Fibroblast of skin of scalp (primary cell): ENCODE results near the gene UNCX.

ENCODE experiments used
- DNase-seq: peaks from one replicate; pipeline ENCODE4 v3.0.0-alpha.2; 2013

UNCX gene

DNA sequence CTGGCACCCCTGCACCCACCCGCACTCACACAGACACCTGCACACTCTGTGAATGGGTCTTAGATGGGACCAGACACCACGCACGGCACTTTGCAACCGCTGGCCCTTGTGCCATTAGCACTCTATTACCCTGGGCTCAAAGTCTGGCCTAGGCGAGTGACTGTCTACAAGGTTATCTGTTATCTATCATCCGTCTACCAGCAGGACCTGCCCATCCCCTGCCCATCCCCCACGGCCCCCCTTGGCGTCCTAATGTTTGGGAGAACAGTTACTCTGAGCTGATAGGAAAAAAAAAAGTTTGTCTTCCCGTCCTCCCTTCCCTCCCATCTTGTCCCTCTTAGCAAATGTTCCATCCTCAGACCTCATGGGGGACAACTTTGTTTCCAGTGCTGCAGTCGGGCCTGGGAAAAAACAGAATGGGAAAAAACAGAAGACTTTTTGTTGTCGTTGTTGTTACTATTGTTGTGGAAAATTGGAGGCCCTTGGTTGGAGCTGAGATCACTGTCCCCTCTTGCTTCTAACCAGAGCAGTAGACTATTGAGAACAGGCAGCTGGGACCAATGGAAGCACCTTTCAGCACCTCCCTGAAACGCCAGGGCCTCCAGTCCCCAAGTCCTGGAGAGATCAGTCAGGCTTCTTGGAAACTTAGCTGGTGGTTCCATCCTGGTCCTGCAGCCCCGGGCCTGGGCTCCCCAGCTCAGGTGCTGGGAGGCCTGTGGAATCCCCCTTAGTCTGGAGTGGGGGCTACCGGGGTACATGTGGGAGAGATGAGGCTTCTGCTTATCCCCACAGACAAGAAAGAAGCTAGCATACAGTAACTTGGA is 12.2 kb downstream of the UNCX start:
- DNase-seq: no peak

DNA sequence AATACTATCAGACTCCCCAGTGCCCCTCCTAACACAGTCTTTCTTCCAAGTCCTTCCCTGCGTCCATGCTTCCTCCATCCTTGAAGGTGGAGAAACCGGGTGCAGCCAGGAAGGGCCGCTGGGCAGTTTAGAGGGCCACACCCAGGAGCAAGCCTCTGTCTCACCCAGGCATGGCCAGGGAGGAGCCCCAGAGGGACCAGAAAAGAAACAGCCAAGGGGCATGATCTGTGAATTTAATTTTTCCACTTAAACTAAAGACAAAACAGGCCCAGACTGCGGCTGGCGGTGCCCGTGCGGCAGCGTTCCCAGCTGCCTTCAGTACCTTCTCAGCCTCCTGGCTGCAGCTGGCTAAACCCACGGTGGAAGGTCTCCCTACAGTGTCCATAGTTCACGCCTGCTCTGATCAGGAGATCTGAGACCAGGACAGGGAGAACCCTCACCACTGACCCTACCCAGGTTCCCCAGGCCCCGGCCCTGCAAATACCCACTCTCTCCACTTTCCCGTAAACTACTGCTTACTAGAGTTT is 12.9 kb downstream of the UNCX start:
- DNase-seq: no peak

DNA sequence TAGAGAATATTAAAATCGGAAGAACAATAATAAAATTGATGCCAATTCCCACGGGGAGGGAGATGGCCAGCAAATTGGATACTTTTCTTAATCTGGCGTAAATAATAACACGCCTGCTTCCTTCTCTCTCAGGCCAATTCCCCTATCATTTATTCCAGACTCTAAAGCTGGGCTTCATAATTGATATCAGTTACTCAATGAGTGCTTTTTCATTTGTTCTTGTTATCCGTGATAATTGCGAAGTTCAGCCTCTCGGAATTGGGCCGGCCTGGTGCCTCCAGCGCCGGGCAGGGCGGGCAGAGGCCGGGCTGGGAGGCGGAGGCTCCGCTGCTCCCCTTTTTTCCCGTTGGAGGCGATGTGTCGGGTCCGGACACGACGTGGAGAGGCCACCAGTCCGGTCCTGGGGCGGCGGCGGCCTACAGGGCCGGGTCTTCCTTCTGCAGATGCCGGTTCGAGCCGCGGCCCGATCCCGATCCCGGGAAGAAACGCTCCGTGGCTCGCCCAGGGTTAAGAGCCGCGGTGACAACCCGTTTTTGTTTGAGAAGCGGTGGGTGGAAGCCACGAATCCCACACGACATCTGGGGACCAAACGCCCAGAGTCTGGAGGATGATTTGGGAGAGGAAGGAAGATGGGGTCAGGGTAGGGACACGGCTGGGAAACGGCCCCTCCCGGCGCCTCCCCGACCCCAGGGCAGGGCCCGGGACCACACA is 13.6 kb downstream of the UNCX start:
- DNase-seq: no peak

DNA sequence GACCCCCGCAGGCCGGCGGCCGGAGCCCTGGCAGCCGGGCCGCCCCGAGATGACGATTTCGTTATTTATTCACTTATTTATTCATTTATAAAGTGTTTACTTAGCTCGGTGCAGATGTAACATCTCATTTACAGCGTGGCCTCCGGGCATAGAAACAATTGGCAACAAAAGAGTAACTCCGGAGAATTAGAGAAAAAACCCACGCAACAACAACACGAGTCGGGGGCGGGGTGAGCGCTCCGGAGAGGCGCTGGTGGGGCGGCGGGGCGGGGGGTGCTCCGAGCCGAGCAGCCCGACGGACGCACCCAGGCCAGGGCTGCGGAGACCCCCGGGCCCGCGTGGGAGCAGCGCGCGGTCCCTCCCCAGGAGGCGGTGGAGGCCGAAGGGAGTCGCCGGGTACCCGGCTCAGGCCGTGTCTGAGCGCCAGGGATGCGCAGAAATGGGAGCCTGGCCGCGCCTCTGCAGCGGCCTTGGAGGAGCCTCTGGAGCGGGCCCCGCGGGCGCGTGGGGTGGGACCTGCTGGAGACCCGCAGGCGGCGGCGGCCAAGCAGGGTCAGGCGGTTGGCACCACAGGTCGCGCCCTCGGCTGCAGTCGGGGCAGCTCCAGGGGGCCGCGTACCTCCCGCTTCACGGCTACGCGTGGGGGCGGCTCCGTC is 14.3 kb downstream of the UNCX start:
- no peak for DNase-seq

DNA sequence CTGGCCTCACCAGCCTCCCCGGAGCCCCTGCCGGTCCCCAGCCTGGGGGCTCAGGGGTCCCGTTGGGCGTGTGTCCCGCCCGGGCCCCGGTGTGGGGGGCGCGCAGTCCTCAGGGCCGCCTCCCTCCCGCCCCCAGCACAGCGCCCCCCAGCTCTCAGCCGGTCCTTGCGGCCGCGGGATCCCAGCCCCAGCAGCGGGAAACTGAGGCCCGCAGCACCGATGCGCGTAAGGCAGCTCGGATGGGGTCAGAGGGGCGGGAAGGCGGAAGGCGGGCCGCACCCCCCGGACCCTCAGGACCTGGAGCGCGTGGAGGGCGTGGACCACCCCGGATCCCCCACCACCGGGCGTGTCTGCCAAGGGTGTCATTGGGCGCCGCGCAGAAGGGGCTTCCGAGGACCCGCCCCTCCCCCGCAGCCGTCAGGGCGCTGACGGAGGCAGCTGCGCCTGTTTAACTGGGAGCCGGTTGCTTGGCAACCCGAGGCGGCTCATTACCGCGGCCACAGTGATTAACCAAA is 14.9 kb downstream of the UNCX start:
- no peak for DNase-seq

DNA sequence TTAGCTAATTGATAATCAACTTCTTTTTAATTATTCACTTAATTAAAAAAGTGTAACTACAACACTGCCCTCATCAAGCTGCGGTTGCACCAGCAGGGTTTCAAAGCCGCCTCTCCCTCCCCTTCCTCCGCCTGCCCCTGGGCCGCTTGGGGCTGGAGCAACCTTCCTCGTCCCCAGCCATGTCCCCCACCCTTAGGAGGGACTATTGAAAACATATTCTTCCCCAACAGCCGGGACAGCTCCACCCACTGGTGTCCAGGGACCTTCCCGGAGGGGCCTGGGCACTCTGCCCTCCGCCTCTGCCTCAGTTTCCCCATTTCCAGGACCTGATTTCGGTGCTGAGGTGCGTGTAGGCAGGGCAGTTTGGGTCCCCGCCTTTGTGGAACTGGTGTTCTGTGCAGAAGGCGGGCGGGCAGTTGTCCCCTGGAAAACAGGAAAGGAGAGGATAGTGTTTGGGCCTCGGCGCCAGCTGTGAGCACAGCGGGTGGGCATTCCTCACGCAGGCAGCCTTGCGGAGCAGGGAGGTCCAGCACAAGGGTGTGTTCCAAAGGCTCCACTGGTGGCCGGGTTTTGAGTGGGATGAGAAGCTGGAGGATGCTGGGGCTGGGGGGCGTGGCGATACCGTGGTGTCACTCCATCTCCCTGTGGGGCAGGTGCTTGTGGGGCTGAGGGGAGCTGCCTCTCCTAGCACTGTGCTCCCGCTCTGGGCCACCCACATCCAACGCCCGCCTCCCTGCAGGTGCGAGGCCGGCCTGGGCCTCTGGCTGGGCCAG is 15.7 kb downstream of the UNCX start:
- DNase-seq: peak; percentile 13

DNA sequence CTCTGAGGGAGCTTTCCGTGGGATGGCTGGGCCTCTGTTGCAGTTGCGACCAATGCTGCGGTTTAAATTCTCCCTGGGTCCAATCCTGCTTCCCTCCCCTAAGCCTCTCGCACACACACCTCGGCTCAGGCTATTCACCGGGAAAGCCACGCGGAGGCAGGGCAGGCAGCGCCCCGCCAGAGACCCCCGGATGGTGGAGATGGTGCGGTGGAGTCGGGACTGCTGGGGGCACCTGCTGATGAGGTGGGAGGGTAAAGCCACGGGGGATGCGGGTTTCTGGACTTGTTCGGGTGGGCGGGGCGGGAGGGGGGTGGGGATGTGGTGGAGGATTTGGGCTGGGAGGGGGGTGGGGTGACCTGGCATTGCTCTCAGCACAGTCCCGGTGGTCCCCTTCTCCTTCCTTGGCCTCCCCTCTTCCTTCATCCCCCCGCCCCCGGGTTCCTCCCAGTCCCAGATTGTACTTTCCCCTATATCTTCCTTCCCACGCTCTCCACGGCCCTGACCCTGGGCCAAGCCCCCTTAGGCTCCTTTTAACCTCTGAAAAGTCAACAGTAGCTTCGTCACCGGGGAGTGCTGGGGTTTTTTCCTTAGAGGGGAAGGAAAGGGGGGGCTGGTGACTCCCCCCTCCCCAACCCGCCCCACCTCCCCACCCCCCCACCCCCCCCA is 16.4 kb downstream of the UNCX start:
- no peak for DNase-seq

DNA sequence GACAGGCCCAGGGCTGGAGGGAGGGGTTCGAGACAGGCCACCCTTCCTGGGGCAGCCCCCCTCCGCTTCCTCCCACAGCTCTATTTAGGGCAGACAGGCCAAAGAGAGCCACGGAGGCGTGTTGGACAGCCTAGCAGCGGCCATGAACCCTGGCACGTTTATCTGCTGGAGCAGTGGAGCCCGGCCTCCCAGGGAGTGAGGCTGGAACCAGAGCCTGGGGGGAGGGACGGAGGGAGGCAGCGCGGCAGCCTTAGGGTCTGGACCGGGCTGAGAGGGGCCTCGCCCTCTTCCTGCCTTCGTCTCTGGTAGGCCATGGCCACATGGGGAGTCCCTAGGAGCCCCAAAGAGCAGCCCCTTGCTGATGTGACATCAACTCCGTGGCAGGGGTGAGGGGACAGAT is 17.1 kb downstream of the UNCX start:
- no peak for DNase-seq

DNA sequence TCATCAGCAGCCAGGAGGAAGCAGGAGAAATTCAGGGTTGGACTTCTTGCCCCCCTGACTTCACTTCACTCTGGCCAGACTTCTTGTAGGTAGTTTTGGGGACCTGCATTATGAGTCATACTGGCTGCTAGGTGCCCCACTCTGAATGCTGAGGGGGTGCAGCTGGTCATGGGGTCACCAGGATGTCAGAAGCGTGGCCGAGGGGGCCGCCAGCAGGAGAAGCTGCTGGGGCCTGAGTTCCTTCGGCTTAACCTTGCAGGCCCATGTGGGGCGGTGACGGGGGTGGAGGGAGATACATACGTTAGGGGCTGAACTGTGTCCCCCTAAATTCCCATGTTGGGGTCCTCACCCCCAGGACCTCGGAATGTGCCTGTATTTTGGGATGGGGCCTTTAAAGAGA is 18.2 kb downstream of the UNCX start:
- DNase-seq: no peak

DNA sequence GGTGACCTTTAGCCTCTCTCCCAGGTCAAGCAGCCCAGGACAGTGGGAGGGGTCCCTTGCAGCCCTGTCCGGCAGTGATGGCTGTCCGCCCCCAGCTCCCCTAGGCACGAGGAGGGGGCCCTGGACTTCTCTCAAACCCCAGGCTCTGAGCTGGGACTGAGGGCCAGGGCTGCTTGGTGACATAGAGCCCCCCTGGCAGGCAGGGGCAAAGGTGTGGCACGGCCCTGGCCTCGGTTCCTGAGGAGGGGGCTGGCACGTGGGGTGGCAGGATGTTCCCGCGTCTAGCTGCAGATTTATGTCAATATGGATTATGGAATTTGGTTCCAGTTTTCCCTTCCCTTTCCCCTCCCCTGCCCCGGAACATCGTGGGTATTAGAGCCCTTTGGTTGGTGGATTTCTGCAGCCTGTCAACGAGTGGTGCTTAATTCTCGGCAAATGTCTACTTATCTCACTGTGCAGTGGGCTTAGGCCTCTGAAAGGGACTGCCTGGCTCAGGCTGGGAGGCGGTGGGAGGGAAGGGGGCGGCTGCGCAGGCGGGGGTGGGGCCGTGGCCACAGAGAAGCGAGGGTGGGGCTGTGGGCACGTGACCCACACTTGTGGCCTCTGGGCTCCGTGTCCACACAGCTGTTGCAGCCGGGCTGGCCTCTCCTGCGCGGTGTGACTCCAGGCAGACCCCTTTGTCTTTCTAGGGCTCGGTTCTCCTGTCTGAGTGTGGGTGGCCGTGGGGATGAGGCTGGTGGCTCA is 19.3 kb downstream of the UNCX start:
- DNase-seq: no peak

DNA sequence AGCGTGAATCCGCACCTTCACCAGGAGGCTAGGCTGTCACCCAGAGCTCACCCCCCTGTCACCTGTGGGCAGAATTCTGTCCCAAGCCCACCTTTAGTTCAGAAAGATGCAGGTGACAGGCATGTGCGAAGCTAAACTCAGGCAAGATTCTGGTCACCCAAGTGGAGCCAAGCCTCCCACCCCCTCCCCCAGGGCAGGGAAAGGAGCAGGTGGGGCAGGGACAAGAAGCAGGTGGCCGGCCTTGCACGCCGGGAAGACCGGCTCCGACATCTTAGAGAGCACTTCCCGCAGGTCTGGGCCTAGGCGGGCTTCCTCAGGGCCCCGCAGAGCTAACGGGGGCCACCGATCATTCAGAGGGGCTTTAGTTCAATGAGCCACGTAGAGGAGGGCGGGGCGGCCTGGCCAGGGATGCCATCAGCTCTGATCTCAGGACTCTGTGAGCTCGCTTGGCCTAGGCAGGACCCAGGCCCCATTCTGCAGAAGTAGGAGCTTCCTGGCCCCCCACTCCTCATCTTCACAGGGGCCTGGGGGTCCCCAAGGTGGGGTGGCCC is 19.9 kb downstream of the UNCX start:
- no peak for DNase-seq

DNA sequence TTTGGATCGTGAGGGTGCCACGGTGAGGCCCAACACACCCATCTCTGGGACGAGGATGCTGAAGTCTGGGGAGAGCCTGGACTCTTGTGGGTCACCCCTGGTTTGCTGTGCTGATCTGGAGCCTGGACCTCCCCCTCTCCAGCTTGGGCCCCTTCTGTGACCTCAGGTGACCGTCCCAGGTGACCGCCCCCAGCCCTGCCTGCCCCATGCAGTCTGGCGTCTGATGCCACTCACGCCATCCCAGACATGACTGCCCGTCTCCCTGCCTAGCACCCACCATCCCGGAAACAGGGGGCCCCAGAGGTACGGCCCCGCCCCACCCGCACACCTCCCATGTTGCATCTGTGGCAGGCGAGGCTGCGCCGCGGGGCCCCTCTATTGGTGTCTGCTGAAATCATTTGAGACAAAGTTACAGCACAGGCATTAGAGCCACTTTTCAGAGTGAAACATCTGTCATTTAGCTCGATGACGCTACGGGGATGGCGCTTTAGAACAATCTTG is 21.1 kb downstream of the UNCX start:
- DNase-seq: no peak

DNA sequence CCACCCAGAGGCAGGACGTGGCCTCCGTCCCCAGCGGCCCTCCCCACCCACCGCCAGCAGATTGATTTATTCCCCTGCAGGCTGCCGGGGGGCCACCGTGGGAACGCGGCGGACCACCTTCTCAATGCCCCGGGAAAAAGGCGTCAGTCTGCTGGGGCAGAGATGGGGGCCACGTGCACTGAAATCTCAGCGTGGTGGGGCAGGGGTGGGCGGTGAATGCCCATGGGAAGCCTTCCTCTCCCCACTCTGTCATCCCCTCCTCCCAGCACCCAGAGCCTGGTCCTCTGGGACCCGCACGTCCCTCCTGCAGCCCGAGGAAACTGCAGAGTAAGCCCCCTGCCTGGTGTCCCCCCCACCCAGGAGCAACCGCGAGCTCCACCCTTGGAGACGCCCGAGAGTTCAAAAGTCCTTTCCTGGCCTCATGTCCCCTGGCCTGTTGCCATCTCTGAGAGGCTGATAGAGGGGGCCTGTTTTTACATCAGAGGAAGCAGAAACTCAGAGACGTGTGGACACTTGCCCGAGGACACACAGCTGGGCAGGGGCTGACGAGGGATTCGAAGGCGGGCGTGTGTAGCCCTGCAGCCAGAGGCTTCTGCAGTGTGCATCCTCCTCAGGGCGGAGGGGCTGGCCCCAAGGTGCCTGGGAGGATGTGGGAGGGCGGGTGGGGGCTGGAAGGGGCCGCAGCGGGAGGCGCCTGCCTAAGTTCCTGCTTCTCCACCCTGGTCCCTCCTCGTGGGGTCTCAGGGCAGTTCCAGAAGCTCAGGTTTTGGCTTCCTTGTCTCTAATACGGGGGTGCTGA is 21.8 kb downstream of the UNCX start:
- no peak for DNase-seq

DNA sequence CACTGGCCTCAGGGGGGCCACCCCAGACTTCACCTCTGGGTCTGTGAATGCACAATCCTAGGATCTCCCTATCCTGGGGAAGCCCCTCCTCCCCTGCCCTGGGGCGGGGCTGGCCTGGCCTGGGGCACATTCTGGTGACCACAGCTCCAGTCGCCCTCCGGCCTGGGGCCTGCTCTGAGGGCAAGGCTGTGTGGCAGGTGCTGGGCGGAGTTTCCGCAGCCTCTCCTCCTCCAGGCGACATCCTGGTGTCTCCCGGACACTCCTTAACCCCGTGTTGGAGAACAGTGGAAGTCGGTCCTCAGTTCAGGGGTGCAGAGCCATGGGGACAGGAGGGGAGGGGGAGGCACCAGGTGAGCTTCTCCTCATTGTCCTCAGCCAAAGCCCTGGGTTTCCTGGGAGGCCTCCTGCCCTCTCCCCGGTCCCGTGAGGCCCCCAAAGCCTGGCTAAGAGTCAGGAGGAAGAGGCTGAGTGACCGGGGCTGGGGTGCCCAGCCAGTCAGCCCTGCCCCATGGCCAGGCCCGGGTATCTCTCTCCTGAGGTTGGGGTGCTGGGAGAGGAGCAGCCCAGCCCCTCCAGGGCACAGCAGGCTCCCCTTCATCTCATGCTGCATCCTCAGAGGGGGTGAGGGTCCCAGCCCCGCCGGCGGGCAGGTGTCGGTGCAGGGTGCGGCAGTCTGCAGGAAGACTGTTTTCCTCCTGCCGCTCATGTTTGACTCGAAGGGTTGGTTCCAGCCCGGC is 22.6 kb downstream of the UNCX start:
- no peak for DNase-seq

DNA sequence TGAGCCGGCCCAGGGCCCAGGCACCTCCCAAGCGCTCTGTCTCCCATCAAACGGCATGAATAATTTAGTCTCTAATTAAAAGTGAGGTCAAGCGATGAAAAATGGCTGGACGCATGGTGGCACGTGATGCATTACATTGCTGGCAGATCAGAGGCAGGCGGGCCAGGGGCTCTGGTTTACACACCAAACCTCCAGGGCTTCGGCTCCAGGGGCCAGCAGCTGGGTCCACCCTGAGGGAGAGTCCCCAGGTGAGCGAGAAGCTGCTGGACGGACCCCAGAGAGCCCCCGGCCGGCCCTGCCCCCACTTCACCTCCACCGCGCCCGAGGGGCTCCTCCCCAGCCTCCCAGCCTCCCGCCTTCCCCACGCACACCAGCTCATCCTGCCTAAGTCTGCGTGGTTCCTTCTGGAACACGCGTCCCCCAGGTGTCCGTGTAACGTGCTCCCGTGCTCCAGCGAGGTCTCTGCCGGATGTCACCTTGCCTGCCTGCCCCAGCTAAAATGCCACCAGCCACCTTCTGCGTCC is 23.2 kb downstream of the UNCX start:
- no peak for DNase-seq

DNA sequence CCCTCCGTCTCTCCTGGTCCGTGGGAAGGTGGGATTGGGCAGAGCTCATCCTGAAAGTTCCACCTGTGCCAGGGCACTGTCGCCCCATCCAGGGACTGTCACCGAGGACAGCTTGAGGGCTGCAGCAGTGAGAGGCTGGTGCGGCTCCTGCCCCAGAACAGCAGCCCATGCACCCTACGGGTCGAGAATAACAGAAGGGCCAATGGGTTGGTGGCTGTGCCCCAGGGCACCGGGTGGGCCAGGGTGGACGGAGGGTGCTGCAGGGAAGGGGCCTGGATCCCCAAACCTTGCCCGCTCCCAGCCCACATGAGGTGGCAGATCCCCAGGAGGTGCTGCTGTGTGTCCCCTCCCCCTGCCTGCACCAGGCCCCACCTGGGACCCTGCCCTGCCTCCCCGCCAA is 23.9 kb downstream of the UNCX start:
- DNase-seq: no peak

DNA sequence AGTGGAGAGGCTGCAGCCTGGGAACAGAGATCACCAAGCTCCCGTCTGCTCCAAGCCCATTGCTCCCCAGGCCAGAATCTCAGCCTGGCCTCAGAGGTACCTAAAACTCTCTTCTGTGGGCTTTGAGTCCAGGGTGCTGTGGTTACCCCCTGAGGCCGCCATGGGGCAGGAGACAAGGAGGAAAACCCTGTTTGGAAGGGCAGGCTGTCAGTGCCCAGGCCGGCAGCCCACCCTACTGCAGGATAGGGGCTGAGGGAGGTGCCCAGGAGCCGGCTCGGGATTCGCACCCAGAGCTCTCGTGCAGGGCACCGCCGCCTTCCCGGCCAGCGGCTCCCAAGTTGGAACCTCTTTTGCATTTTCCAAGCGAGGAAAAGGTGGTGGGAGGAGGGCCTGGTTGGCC is 24.5 kb downstream of the UNCX start:
- DNase-seq: no peak

DNA sequence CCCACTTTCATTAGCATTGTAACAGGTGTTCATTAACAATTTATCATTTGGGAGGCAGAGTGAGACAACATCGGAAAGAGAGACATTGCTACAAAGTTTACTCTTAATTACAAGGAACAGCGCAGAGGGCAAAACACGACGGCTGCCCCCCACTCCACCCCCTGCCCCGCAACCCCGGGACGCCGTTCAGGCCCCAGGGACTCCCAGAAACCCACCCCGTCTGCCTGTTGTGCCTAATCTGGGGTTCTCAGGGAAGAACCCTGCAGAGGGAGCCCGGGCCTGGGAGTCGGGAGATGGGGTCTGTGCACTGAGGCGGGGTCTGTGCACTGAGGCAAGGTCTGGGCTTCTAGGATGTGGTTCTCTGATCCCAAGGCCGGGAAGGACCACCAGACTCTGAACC is 25.2 kb downstream of the UNCX start:
- DNase-seq: no peak
